Cardiac fibroblast (primary cell): Measurements from ENCODE around the gene NSMF.

ENCODE experiments used
- DNase-seq, 2 donors: peaks; one replicate each; pipeline versions ENCODE4 v3.0.0 to v3.0.0-alpha.2; 2010; ENCODE audit warnings: low read depth in 2 of 2
- H3K4me3 ChIP-seq, 2 donors: replicated peaks in 1 of 2; 1 replicate in 1 of 2; 2 replicates in 1 of 2; pipeline ENCODE4 v1.5.1; 2011; ENCODE audit warnings: low read depth in 2 of 2, low read length in 2 of 2, mild to moderate bottlenecking in 2 of 2, moderate library complexity in 1 of 2
- CTCF ChIP-seq: IDR thresholded peaks from one replicate; pipeline ENCODE4 v1.5.1; 2011; ENCODE audit warnings: low read depth, mild to moderate bottlenecking, low read length, inconsistent platforms

The NSMF gene

GRCh38 chr9:137456061-137456863 is 2.9 kb downstream of the NSMF start:
- H3K4me3 ChIP-seq: no peak overlapping the region
- no peak for TF ChIP-seq CTCF
- DNase-seq: peak; percentile 44 to 72

GRCh38 chr9:137455359-137455991 is 3.7 kb downstream of the NSMF start:
- no peak overlapping the region for H3K4me3 ChIP-seq
- no peak for TF ChIP-seq CTCF
- no peak for DNase-seq

- H3K4me3 ChIP-seq: no peak overlapping the region
- DNase-seq: peak in 1 of 2 donors; percentile 24
- no peak for TF ChIP-seq CTCF
Observed at GRCh38 chr9:137454597-137455358, 4.4 kb downstream of the NSMF start.

- H3K4me3 ChIP-seq: peak overlapping the region in 1 of 2 donors; percentile 17
- DNase-seq: peak in 1 of 2 donors; percentile 37
Observed at GRCh38 chr9:137454145-137454596, 5.0 kb downstream of the NSMF start.

GRCh38 chr9:137453643-137454081 is 5.5 kb downstream of the NSMF start:
- peak overlapping the region in 1 of 2 donors; percentile 22 for H3K4me3 ChIP-seq
- no peak for TF ChIP-seq CTCF
- peak; percentile 45 to 85 for DNase-seq

More at GRCh38 chr9:137454145-137454596, 5.0 kb downstream of the NSMF start:
- no peak for TF ChIP-seq CTCF

GRCh38 chr9:137452761-137453642 is 6.1 kb downstream of the NSMF start:
- DNase-seq: no peak

More at GRCh38 chr9:137452761-137453642, 6.1 kb downstream of the NSMF start:
- no peak overlapping the region for H3K4me3 ChIP-seq
- no peak for TF ChIP-seq CTCF
